HEK293 (cell line): ENCODE results near the gene CDC26.

ENCODE experiments used
- CTCF ChIA-PET: fragments of 350-600 bp; formaldehyde crosslinking; extraction: SDS; loops from one replicate; lab custom pipeline; 2021; ENCODE audit warnings: antibody characterized with exemption; lab: Yijun Ruan, JAX
- POLR2A ChIA-PET: fragments of 300-600 bp; formaldehyde crosslinking; extraction: SDS; loops from one replicate; lab custom pipeline; 2020; ENCODE audit warnings: antibody characterized with exemption, inconsistent platforms; lab: Yijun Ruan, JAX
- H3K27ac ChIP-seq: fragments of 200-500 bp; sonication (Bioruptor generic); 2 replicates; pipeline ENCODE4 v1.5.1; 2014; ENCODE audit warnings: low read depth, low read length, control low read depth, inconsistent platforms; ENCODE audit errors: extremely low read depth
- H3K36me3 ChIP-seq, 2 experiments: fragments of 200-500 bp in 1 of 2; sonication (Bioruptor generic) in 1 of 2; 1 replicate in 1 of 2; 2 replicates in 1 of 2; pipeline ENCODE4 v1.5.1; 2014 to 2017; ENCODE audit warnings: inconsistent platforms in 2 of 2, low read length in 2 of 2; ENCODE audit not compliant: control insufficient read depth in 2 of 2, insufficient read depth in 1 of 2
- H3K4me1 ChIP-seq: fragments of 200-500 bp; sonication (Bioruptor generic); 2 replicates; pipeline ENCODE4 v1.5.1; 2014; ENCODE audit warnings: mild to moderate bottlenecking, low read length, inconsistent platforms; ENCODE audit not compliant: control insufficient read depth, insufficient read depth
- H3K4me3 ChIP-seq: 2 replicates; pipeline ENCODE4 v1.5.1; 2011; ENCODE audit warnings: low read depth, mild to moderate bottlenecking, control low read depth, low read length, moderate library complexity
- H3K9me3 ChIP-seq: fragments of 200-500 bp; sonication (Bioruptor generic); 2 replicates; pipeline ENCODE4 v1.5.1; 2014; ENCODE audit warnings: low read depth, low read length, inconsistent platforms; ENCODE audit not compliant: control insufficient read depth, insufficient read depth
- CTCF ChIP-seq: fragments of 450-650 bp; formaldehyde crosslinking; IDR thresholded peaks from 2 replicates; pipeline ENCODE4 v1.5.1; 2016; ENCODE audit warnings: missing biosample characterization, missing genetic modification characterization
- WT1 ChIP-seq: fragments of 450-650 bp; formaldehyde crosslinking; IDR thresholded peaks from 2 replicates; pipeline ENCODE4 v1.5.1; 2016; ENCODE audit warnings: missing biosample characterization, missing genetic modification characterization
- ZBTB10 ChIP-seq: fragments of 450-650 bp; formaldehyde crosslinking; IDR thresholded peaks from 2 replicates; pipeline ENCODE4 v1.5.1; 2016; ENCODE audit warnings: missing biosample characterization, missing genetic modification characterization
- ZBTB8A ChIP-seq: fragments of 450-650 bp; formaldehyde crosslinking; IDR thresholded peaks from 2 replicates; pipeline ENCODE4 v1.5.1; 2016; ENCODE audit warnings: missing biosample characterization, missing genetic modification characterization
- ZNF10 ChIP-seq: fragments of 450-650 bp; formaldehyde crosslinking; IDR thresholded peaks from 2 replicates; pipeline ENCODE4 v1.5.1; 2017; ENCODE audit warnings: missing biosample characterization, missing genetic modification characterization
- ZNF155 ChIP-seq: fragments of 450-650 bp; formaldehyde crosslinking; IDR thresholded peaks from 2 replicates; pipeline ENCODE4 v1.5.1; 2016; ENCODE audit warnings: missing biosample characterization, missing genetic modification characterization
- ZNF19 ChIP-seq: fragments of 450-650 bp; formaldehyde crosslinking; IDR thresholded peaks from 2 replicates; pipeline ENCODE4; 2016; ENCODE audit warnings: missing biosample characterization, missing genetic modification characterization, low read depth
- ZNF2 ChIP-seq: fragments of 450-650 bp; formaldehyde crosslinking; IDR thresholded peaks from 2 replicates; pipeline ENCODE4 v1.5.1; 2016; ENCODE audit warnings: missing biosample characterization, missing genetic modification characterization
- ZNF221 ChIP-seq: fragments of 450-650 bp; formaldehyde crosslinking; IDR thresholded peaks from 2 replicates; pipeline ENCODE4 v1.5.1; 2017; ENCODE audit warnings: missing biosample characterization, missing genetic modification characterization, borderline replicate concordance
- ZNF239 ChIP-seq: fragments of 450-650 bp; formaldehyde crosslinking; IDR thresholded peaks from 2 replicates; pipeline ENCODE4 v1.5.1; 2016; ENCODE audit warnings: missing biosample characterization, missing genetic modification characterization
- ZNF24 ChIP-seq: fragments of 450-650 bp; formaldehyde crosslinking; IDR thresholded peaks from 2 replicates; pipeline ENCODE4 v1.5.1; 2016; ENCODE audit warnings: missing biosample characterization, missing genetic modification characterization
- ZNF248 ChIP-seq: fragments of 450-650 bp; formaldehyde crosslinking; IDR thresholded peaks from 2 replicates; pipeline ENCODE4 v1.5.1; 2017; ENCODE audit warnings: missing biosample characterization, missing genetic modification characterization
- ZNF26 ChIP-seq: fragments of 450-650 bp; formaldehyde crosslinking; IDR thresholded peaks from 2 replicates; pipeline ENCODE4 v1.5.1; 2016; ENCODE audit warnings: missing biosample characterization, missing genetic modification characterization
- ZNF362 ChIP-seq: fragments of 450-650 bp; formaldehyde crosslinking; IDR thresholded peaks from 2 replicates; pipeline ENCODE4 v1.5.1; 2016; ENCODE audit warnings: missing biosample characterization, missing genetic modification characterization
- ZNF404 ChIP-seq: fragments of 450-650 bp; formaldehyde crosslinking; IDR thresholded peaks from 2 replicates; pipeline ENCODE4 v1.5.1; 2017; ENCODE audit warnings: missing biosample characterization, missing genetic modification characterization
- ZNF423 ChIP-seq: fragments of 450-650 bp; formaldehyde crosslinking; IDR thresholded peaks from 2 replicates; pipeline ENCODE4 v1.5.1; 2016; ENCODE audit warnings: missing biosample characterization, missing genetic modification characterization
- ZNF433 ChIP-seq: fragments of 450-650 bp; formaldehyde crosslinking; IDR thresholded peaks from 2 replicates; pipeline ENCODE4 v1.5.1; 2016; ENCODE audit warnings: missing biosample characterization, missing genetic modification characterization, low read depth
- ZNF548 ChIP-seq: fragments of 450-650 bp; formaldehyde crosslinking; IDR thresholded peaks from 2 replicates; pipeline ENCODE4 v1.5.1; 2016; ENCODE audit warnings: missing biosample characterization, missing genetic modification characterization
- ZNF600 ChIP-seq: fragments of 450-650 bp; formaldehyde crosslinking; IDR thresholded peaks from 2 replicates; pipeline ENCODE4 v1.5.1; 2016; ENCODE audit warnings: missing biosample characterization, missing genetic modification characterization
- ZNF626 ChIP-seq: fragments of 450-650 bp; sonication (Bioruptor Pico); formaldehyde crosslinking; IDR thresholded peaks from 2 replicates; pipeline ENCODE4 v1.5.1; 2018; ENCODE audit warnings: missing biosample characterization, missing genetic modification characterization, inconsistent platforms
- ZNF768 ChIP-seq: fragments of 450-650 bp; formaldehyde crosslinking; IDR thresholded peaks from 2 replicates; pipeline ENCODE4 v1.5.1; 2018; ENCODE audit warnings: missing biosample characterization, mild to moderate bottlenecking, missing genetic modification characterization
- ZNF792 ChIP-seq: fragments of 450-650 bp; formaldehyde crosslinking; IDR thresholded peaks from 2 replicates; pipeline ENCODE4 v1.5.1; 2016; ENCODE audit warnings: missing biosample characterization, missing genetic modification characterization
- ZNF837 ChIP-seq: fragments of 450-650 bp; formaldehyde crosslinking; IDR thresholded peaks from 2 replicates; pipeline ENCODE4 v1.5.1; 2016; ENCODE audit warnings: missing biosample characterization, missing genetic modification characterization
- ZXDB ChIP-seq: fragments of 450-650 bp; formaldehyde crosslinking; IDR thresholded peaks from 2 replicates; pipeline ENCODE4 v1.5.1; 2016; ENCODE audit warnings: missing biosample characterization, missing genetic modification characterization
- TF ChIP-seq, protein P1 (sequence below): fragments of 450-650 bp; IDR thresholded peaks from 2 replicates; pipeline ENCODE4 v1.5.1; 2018; ENCODE audit warnings: missing biosample characterization, missing genetic modification characterization

CDC26 gene

GRCh38 chr9:113238859-113239232 lies 36.5 kb downstream of the CDC26 start:
- no peaks in the 10 kb centered on the region for H3K4me1 ChIP-seq
- CTCF ChIA-PET: no interaction called here
- POLR2A ChIA-PET: no interaction called here
- H3K4me3 ChIP-seq: no peak overlapping the region
- H3K27ac ChIP-seq: no peak overlapping the region
- no peaks in the 10 kb centered on the region for H3K9me3 ChIP-seq
- no peak for TF ChIP-seq ZNF404 (tag by site-specific recombination)
- TF ChIP-seq ZNF768: no peak
- TF ChIP-seq ZNF2 (tag by site-specific recombination): no peak
- TF ChIP-seq ZNF24 (tag by site-specific recombination): no peak
- no peak for TF ChIP-seq ZNF26 (tag by site-specific recombination)
- TF ChIP-seq ZNF626: no peak
- TF ChIP-seq ZNF548 (tag by site-specific recombination): no peak
- H3K36me3 ChIP-seq: no peaks in the 10 kb centered on the region

DNA sequence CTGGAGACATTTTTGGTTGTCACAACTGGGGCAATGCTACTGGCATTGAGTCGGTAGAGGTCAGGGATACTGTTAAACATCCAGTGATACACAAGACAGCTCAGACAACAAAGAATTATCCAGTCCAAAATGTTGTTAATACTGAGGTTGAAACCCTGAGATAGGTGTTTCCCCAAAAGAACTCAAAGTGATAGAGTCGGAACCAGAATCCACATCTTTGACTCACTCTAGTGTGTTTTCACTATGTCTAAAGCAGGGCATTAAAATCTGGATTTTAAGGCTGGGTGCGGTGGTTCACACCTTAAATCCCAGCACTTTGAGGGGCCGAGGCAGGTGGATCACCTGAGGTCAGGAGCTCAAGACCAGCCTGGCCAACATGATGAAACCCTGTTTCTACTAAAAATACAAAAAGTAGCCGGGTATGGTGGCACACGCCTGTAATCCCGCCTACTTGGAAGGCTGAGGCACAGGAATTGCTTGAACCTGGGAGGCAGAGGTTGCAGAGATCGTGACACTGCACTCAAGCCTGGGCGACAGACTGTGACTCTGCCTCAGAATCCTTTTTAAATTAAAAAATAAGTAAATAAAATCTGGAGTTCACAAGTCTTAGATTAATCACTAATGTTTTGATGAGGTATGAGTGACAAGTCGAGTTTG lies 37.0 kb downstream of the CDC26 start:
- no peak for TF ChIP-seq ZNF433 (tag by site-specific recombination)
- no peak for TF ChIP-seq ZBTB10
- no peak for TF ChIP-seq ZNF248
- TF ChIP-seq ZNF221 (tag by site-specific recombination): no peak
- TF ChIP-seq, protein P1, sequence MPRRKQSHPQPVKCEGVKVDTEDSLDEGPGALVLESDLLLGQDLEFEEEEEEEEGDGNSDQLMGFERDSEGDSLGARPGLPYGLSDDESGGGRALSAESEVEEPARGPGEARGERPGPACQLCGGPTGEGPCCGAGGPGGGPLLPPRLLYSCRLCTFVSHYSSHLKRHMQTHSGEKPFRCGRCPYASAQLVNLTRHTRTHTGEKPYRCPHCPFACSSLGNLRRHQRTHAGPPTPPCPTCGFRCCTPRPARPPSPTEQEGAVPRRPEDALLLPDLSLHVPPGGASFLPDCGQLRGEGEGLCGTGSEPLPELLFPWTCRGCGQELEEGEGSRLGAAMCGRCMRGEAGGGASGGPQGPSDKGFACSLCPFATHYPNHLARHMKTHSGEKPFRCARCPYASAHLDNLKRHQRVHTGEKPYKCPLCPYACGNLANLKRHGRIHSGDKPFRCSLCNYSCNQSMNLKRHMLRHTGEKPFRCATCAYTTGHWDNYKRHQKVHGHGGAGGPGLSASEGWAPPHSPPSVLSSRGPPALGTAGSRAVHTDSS (tag by site-specific recombination): no peak
- TF ChIP-seq ZNF600: no peak
- no peak for TF ChIP-seq CTCF (tag by site-specific recombination)
- TF ChIP-seq ZNF423 (tag by site-specific recombination): no peak
- TF ChIP-seq ZNF239 (tag by site-specific recombination): no peak
- no peak for TF ChIP-seq ZNF10 (tag by site-specific recombination)
- no peak for TF ChIP-seq WT1
- TF ChIP-seq ZNF19 (tag by site-specific recombination): no peak
- no peak for TF ChIP-seq ZNF26 (tag by site-specific recombination)
- no peak for TF ChIP-seq ZBTB8A (tag by site-specific recombination)
- no peak for TF ChIP-seq ZNF837
- no peak for TF ChIP-seq ZNF362 (tag by site-specific recombination)
- TF ChIP-seq ZXDB (tag by site-specific recombination): no peak
- TF ChIP-seq ZNF792 (tag by site-specific recombination): no peak
- TF ChIP-seq ZNF155: no peak

More for the DNA sequence above, 37.0 kb downstream of the CDC26 start:
- H3K36me3 ChIP-seq: no peaks in the 10 kb centered on the region
- ChIA-PET POLR2A (no interaction called here), CTCF (interaction anchor here (0.6 kb wide), 1 partner anchor 130 kb away, joined by 4 read pairs; no protein-coding TSS in a partner anchor)
- no peaks in the 10 kb centered on the region for H3K4me1 ChIP-seq
- H3K4me3 ChIP-seq: no peak overlapping the region
- H3K27ac ChIP-seq: no peak overlapping the region
- H3K9me3 ChIP-seq: no peaks in the 10 kb centered on the region
